Measurements from ENCODE around the gene RUNDC3A. TPM values are rescaled to one million over a fixed set of nuclear protein-coding genes. Genes with fewer than 3 reads are reported as not detected.
"Not testable (repeated sequence)": the region's sequence is repeated elsewhere in the genome, so short reads cannot be mapped to it uniquely, and the experiment has no call there.

The RUNDC3A gene
- polyA plus RNA-seq, 10 donors, result 1.2 to 11.0 (median 2.0) TPM

GRCh38 chr17:44343510-44344209, 35.3 kb downstream of the RUNDC3A start:
- DNase-seq, result no peak

- peak; percentile 98 to 99 (median 99) for DNase-seq
These were observed 36.6 kb downstream of the RUNDC3A start, which contains the start of gene GRN for GRCh38 chr17:44344939-44345453. TSS of gene GRN (plus strand) at chr17:44345302. CDS start at chr17:44349165, 3,863 bp downstream.

GRCh38 chr17:44345454-44346026, 37.1 kb downstream of the RUNDC3A start:
- DNase-seq, result peak; percentile 49 to 70 (median 57)

GRCh38 chr17:44346064-44346844, 37.9 kb downstream of the RUNDC3A start:
- DNase-seq, result no peak

- not testable (repeated sequence) for DNase-seq
These were observed 39.0 kb downstream of the RUNDC3A start for GRCh38 chr17:44347206-44348055.

- DNase-seq, result no peak
These were observed 40.0 kb downstream of the RUNDC3A start for GRCh38 chr17:44348234-44348987.

GRCh38 chr17:44348988-44349364, 40.6 kb downstream of the RUNDC3A start:
- no peak for DNase-seq

GRCh38 chr17:44349553-44350070, 41.2 kb downstream of the RUNDC3A start:
- no peak for DNase-seq

GRCh38 chr17:44350733-44351226, 42.4 kb downstream of the RUNDC3A start:
- peak in 1 of 3 donors; percentile 68 for DNase-seq

- no peak for DNase-seq
These were observed 43.1 kb downstream of the RUNDC3A start for GRCh38 chr17:44351464-44351863.

GRCh38 chr17:44351961-44352827, 43.8 kb downstream of the RUNDC3A start:
- DNase-seq, result no peak

GRCh38 chr17:44352828-44353671, 44.6 kb downstream of the RUNDC3A start:
- peak in 1 of 3 donors; percentile 66 for DNase-seq

GRCh38 chr17:44353672-44354331, 45.4 kb downstream of the RUNDC3A start:
- peak in 1 of 3 donors; percentile 77 for DNase-seq

GRCh38 chr17:44354582-44355561, 46.5 kb downstream of the RUNDC3A start:
- peak in 1 of 3 donors; percentile 80 for DNase-seq

GRCh38 chr17:44355642-44356099, 47.3 kb downstream of the RUNDC3A start:
- no peak for DNase-seq

GRCh38 chr17:44356241-44356640, 47.8 kb downstream of the RUNDC3A start:
- DNase-seq, result no peak

All from muscle of back (tissue), 11 donors.